DMS 273 (cell line): ENCODE results near the gene AFF3.

Experiments used
- DNase-seq: peaks from one replicate; lab custom pipeline; 2025; ENCODE audit not compliant: unreplicated experiment; lab: John Stamatoyannopoulos, UW

AFF3 gene

GRCh38 chr2:100013892-100014677 is 128.3 kb downstream of the AFF3 start:
- peak; percentile 40 for DNase-seq

- no peak for DNase-seq
Observed at GRCh38 chr2:100012561-100012960, 129.8 kb downstream of the AFF3 start.

GRCh38 chr2:100011272-100011731 is 131.1 kb downstream of the AFF3 start:
- no peak for DNase-seq

- DNase-seq = no peak
Observed at GRCh38 chr2:100010606-100011005, 131.8 kb downstream of the AFF3 start.

DNA sequence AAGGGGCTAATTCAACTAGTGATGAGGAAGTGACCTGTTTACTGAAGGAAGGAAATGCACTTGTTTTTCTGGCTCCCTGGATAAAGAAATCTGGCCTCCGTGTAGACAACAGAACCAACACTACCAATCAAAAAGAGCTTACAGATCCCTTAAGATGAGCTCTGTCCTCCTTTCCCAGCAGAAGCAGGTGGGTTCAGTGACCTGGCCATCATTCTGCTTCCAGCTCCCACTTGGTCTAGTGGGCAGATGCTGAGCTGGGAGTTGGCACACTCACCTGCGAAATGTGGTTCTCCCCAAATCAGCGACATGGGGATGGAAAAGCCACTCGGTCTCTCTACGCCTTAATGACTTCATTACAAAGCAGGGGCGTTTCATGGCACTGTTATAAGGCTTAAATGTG is 132.6 kb downstream of the AFF3 start:
- DNase-seq = no peak

DNA sequence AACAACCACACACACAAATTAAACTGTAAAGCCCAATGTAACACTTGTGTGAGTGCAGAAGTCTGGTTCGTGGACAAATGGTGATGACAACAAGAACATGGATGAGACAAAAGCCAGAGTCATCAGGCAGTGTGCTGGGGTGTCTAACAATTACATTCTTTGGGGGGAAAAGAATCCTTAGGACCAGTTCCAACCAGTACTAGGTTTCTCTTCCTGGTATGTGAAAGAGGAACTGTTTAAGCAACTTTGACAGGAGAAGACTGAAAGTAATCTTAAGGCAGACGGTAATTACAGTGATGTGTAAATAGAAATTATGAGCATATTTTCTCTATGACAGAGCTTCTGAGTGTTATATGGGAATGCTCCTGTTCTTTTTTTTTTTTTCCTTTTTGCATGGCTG is 133.4 kb downstream of the AFF3 start:
- no peak for DNase-seq

DNA sequence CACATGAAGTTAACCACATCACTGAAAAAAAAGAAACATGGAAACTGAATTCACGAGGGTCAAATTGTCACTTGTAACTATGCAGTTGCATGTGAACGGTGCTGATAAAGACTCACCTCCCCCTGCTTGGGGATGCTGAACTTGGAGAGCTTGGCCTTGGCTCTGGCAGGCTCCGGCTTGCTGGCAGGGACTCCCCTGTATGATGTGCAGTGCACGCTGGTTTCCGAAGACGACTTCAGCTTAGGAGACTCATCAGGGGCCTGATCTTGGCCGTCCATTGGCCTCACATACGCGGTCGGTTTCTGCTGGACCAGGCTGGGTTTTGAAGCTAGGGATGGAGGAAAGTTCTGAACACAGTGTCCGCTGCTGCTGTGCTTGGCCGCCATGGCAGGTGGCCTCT is 135.9 kb downstream of the AFF3 start:
- no peak for DNase-seq

DNA sequence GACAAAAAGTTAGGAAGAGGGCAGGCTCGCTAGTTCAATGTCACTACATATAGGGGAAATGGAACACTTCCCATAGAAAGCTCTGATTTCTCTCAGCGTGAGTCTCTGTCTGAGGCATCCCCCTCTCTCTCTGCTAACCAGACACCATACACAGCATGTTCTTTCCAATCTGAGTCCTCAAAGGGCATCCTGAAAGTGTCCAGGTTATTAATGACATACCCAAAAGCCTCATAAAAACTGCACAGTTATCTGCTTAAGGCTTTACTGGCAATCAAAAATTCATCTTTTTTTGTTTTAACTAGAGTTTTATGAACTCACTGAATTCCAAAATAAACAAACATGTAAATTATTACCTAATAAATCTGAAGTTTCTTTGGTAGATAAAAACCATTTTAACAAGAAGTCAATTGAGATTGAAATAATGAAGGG is 137.4 kb downstream of the AFF3 start:
- DNase-seq = no peak

- DNase-seq = no peak
Observed at GRCh38 chr2:100004348-100004884, 138.0 kb downstream of the AFF3 start.

DNA sequence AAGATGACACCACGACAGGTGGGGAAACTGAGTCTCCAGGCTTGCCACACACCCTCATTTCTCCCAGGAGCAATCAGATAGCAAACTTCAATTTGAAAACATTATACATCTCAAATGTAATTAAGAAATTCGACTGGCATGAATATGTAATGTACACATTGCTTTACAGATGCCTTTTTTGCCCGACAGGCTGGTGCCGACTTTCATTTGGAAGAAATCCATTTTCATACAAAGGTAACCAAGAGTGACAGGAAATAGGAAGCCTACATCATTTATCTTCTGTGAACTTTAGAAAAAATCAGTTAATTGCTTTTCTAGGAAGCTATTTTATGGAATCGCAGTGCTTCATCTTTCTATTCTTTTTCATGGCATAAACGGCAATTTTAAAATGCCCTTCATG is 140.3 kb downstream of the AFF3 start:
- no peak for DNase-seq

DNA sequence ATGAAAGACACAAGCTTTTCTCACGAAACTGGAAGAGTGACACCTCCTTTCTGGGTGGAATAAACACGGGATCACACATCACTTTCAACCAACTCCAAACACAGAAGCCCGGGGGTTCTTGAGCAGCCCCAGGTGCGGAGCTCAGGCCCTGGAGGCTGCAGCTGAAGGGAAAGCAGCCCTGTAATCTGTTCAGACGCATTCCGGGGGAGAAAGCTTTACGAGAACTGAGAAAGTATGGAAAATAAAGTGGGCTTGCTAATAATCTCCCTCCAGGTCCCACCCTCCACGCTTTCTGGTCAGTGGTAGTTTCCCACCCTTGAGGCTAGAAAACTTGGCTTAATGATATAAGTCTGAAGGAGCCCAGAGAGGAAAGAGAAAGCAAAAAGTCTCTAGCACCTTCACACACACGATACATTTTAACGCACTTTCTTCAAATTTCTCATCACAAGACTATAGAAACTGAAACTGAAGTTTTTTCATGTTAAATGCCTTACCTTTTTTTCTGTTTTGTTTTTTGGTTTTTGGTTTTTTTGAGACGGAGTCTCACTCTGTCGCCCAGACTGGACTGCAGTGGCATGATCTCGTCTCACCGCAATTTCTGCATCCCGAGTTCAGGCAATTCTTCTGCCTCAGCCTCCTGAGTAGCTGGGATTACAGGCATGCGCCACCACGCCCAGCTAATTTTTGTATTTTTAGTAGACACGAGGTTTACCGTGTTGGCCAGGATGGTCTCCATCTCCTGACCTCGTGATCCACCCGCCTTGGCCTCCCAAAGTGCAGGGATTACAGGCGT is 141.3 kb downstream of the AFF3 start:
- no peak for DNase-seq

DNA sequence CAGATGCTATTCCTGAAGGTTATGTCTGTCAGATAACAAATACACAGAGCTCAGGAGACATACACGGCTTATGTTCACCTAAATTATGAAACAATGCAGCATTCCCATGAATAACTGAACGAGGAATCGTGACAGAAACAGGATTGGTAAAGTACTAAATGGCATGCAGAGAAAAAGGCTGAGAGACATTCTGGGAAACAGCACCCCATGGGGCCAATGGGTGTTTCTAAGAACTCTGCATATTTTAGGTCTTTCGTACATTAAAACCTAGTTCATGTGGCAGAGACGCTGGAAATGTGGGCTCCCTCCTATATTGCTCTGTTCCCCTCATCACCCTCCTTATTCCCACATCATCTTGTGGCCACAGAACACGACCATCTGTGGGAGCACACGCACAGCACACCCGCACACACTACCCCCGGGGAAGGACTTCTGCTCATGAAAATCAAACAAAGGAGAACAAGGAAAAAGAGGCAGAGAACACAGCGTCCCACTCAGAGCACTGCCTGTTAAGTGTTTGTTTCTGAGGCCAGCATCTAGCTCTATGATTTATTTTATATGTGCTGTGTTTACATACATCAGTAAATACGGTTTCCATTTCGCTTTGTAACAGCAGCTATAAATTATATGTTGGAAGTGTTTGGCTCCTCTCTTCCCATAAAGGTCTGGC is 143.6 kb downstream of the AFF3 start:
- no peak for DNase-seq

DNA sequence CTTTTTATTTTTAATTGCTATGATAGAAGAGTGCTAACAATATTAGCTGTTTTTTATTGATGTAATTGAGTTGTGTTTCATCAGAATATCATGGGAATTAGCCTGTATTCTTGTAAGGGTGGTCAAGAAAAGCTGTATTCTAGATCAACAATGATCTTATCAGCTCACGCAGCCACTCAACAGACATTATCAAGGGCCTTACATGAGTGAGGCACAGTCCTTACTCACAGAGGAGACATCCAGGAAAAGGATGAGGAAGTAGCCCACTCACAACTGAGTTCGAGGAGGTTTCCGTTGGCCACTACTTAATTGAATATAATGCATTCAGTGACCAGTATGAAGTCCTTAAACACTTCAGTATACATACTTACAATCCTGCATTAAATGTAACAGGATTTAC is 152.5 kb downstream of the AFF3 start:
- DNase-seq = no peak

DNA sequence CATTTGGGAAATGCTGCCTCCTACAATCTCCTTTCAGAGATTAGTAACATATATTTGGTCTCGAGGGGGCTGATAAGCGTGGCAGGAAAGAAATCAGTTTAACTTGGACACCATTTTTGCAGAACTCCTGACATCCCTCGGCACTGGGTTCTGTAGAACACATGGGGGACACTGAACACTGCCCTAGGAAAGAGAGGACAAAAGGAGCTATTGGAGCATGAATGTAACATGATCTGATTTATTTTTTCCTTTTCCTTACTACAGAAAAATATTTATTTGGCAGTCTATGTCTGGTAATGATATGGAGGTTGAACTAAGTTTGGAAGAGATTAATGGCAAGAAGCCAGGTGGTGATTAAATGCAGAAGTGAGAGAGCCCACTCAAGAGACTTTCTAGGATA is 153.8 kb downstream of the AFF3 start:
- DNase-seq = no peak

DNA sequence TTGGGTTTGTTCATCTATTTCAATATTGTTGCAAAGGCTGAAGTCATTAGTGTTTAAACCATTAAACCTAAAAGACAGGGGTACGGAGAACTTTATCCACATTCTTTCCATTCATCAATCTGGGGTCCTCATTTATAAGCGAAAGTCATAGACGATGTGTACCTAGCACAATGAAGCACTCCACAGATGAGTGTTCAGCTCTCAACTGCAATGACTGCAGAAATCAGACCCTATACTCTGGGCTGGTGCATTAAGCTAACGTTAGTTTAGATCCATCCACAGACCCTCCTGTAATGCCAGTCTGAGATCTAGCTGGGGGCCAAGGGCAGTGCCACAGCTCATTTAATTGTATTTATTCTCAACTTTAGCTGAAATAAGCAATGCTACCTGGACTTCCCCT is 155.2 kb downstream of the AFF3 start:
- DNase-seq = no peak

- DNase-seq = peak; percentile 71
Observed at GRCh38 chr2:99984799-99985515, 157.4 kb downstream of the AFF3 start.

DNA sequence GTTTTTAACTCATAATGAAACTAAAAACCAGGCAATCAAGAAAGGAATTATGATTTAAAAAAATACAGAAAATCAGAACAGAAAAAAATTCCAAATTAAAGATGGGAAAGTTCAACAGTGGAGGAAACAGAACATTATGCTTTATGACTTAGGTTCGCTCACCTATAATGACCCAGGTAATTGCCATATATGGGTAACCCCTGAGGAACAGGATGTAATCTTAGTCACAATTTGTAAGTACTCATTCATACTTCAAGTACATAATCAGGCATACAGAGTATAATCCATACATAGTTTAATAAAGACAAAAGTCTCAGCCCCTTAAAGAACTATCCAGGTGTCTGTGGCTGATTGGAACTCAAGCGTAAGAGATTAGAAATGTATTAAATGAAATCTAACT is 159.6 kb downstream of the AFF3 start:
- no peak for DNase-seq

GRCh38 chr2:99981840-99982239 is 160.6 kb downstream of the AFF3 start:
- no peak for DNase-seq

DNA sequence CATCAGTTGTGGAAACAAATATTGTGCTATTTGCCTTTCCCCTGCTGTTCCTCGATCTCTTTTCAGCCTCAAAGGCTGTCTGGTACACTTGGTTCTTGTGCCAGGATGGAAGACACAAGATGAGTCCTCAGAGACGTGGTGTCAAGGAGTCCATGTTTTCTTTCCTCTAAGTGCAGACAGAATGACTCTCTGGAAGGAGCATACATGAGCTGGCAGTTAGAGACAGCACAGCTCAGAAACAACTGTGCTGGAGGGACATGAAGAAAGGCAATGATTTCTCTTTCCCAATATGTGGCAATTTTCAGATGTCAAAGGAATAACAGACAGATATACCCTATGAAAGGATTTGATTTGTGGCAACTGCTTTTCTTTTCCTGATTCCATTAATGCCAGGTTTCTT is 162.2 kb downstream of the AFF3 start:
- no peak for DNase-seq

DNA sequence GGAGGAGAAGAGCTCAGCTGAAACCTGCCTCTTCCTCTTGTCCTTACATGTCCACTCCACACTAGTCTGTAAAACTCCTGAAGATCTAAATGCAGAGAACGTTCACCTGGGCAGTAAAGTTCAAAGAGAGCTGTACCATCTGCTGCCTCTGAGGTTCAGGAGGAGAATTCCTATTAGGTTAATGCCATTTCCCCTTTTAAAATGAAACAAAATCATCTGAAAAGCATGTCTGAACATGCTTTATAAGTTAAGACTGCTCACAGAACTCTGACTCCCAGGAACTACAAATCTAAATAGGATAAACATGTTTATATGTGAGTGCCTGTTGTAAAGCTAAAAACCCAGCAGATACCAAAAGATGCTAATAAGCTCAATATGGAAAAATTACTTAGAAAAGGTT is 164.4 kb downstream of the AFF3 start:
- peak; percentile 11 for DNase-seq

DNA sequence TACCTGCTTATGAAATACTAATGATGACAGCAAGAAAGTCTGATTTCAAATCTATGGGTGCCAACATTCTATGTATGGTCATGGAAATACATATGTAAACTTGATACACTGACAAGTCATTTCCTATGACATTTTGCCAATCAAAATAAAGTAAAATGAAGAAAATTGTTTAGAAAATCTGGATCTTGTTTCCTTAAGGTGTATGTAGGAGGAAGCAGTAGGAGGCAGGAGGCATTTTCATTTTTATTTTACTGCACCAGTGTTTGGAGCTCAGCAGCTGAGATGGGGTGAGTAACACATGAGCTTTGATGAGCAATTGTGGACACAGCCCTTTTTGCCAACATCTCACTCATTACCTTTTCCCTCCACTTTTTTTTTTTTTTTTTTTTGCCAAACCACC is 167.0 kb downstream of the AFF3 start:
- no peak for DNase-seq
